HG03521 (cell line): ENCODE measurements around the gene BCCIP.

Experiments used
- ATAC-seq: cut with Tn5 transposase; IDR thresholded peaks from one replicate; pipeline ENCODE4 v1.9.1; 2021; ENCODE audit warnings: mild to moderate bottlenecking, moderate library complexity; ENCODE audit not compliant: unreplicated experiment

BCCIP gene

DNA sequence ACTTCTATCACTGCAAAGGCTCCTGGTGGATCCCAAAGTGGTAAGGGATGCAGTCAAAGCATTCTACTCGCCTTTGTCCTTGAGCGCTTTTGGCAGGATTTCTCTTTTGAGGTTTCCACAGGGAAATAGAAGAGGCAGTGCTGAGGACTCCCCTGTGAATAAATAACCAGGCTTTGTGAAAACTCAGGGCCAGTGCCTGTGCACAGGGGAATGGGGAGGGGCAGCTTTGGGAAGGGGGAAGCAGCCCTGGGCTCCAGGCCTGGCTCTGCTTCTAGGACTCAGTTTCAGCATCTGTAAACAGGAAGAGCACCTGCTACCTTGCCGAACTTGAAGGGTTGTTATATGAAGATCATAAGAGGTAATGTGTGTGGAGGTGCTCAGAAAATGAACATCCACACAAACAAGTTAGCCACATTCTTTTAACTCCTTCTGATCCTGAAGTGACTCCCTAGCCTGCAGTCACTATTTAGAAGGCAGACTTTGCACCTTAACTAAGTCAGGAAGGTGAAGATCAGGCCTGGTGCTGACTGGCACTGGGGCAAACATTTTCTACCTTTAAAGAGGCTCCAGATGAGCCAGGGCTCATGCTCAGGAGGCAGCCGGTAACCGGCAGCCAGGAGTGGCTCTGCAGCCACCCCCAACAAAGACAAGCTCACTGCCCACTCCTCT, 25.2 kb upstream of the BCCIP start:
- no peak for ATAC-seq

DNA sequence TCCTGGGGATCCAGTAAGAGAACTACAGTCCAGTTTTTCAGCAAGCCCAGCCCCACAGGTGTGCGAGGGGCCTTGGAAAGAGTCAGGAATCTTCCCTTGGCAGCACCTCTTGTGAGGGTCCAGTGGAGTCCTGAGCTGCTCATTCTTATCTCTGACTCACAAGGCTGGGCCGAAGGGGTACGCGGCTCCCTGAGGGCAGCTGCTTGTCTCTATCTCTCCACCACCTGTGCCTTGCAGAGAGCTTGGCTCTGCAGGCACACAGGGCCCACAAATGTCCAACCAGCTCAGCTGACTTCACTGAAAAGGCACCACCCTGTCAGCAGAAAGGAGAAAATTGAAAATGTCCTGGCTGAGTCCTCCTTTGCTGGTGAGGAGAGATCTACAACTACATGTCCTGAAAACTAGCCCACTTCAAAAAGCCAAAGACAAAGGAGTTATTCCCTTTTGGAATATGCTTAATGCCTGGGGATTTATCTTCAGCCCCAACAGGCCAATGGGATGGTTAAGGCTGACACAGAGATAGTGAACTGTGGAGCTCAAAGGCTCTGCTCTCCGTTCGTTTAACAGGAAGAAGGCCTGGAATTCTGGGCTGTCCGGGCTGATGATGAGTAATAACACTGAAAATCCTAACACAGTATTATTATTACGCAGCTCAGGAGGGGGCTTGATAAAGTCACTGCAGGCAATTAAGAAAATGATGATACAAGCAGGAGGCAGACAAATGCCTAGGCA, 23.7 kb upstream of the BCCIP start:
- no peak for ATAC-seq

DNA sequence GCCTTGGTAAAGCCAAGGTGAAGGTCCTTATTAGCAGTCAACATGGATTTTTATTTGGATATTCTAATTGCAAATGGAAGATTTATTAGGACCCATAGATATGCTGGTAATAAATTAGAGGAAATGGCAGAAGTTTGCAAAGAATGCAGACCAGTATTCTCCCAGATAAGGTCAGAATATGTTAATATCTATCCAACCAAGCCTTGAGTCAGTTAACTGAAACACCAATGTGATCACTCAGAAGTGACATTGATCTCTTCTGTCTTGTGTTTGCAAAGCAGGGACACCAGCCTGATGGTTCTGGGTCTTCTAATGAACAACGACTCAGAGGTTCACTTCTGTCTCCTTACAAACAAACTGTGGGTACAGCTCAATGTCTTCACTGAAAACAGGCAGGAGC, 21.8 kb upstream of the BCCIP start:
- ATAC-seq, result no peak

DNA sequence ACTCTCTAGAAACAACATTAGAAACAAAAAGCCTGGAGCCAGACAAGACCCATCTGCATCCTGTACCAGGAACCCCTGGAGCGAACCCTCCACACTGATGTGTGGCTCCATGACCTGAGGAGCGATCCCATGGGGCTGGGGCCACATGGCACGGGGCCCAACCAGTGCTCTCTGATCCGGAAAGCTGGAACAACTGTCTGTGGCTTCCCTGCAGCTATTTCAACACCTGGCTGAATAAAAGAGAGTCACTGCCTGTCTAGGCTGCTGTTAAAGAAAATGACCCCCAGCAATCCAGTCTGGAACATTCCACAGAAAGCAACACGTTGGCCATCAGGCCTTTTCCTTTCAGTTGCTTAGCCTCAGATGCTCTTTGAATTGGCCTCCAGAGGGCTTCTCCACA, 21.2 kb upstream of the BCCIP start:
- ATAC-seq, result no peak

DNA sequence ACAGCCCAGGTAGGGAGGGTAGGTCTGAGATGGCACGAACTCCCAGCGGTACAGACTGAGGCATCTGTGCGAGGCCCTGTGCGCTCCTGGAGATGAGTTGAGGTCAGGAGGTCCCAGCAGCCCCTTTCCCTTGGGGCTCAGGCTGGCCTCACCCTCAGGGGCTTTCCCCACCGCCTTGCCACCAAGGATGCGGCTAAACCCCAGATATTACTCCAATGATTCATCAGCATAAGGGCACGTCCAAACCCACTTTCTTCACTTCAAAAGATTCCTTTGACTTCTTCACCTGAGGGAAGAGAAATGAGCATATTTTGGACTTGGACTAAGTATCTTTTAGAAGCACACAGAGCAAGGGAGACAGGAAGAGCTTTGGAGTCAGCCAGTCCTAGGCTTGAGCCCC, 20.6 kb upstream of the BCCIP start:
- ATAC-seq, result no peak

DNA sequence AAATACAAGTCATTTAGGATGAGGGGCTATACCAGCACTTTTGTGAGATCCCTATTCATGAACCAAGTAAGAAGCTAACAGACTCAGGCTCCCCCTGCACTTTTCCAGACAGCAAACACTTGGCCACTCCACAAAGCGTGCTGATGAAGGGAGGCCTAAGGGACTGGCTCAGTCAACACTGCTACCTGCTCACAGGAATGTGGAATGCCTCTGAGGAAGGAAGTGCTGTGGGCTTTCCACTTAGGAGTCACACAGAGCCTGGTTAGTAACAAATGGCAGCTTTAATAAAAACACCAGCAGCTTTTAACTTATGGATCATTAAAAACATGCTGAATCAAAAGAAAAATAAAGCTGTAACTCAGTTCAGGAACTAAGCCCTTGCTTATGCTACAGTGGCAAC, 15.3 kb upstream of the BCCIP start:
- ATAC-seq, result no peak

DNA sequence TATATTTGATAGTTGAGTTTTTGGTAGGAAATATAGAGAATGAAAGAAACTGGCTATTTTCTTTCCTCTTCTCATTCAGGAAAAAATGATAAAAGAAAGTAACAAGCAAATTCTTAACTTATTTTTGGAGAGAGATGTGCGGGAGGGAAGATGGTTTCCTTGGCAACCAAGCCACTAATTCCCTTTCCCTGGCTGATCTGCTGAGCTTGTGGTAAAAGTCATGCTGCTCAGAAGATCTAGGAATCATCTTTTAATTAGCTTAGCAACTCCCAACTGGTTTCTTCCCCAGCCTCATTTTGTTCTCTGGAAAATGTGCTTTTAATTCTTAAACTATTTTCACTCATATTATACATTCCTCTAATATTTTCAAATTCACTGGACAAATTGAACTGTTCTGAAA, 12.1 kb upstream of the BCCIP start:
- ATAC-seq, result no peak

DNA sequence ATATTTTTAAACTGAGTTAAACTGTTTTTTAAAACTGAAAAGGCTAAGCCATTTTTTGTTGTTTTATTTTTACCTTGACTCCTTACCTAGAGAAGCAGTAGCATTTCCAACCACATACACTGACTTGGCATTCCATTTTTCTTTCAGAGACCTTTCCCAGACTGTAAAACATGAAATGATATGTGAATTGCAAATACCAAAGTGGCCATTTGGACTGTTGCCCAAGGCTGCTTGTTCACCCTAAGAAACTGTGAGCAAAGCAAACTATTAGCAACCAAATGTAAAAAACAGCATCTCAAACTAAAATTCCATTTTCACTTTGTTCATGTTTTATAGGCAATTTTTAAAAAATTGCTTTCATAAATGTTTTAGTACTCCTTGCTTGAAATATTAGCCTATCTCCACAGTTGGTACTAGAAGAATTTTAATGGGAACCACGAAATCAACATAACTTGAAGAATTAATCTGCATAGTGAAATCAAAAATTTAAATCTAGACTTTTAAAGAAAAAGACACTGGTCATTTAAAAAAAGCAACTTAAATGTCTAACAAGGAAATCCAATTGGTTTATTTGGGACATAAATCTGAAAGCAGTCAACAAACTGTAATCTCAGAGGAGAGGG, 11.1 kb upstream of the BCCIP start:
- no peak for ATAC-seq

DNA sequence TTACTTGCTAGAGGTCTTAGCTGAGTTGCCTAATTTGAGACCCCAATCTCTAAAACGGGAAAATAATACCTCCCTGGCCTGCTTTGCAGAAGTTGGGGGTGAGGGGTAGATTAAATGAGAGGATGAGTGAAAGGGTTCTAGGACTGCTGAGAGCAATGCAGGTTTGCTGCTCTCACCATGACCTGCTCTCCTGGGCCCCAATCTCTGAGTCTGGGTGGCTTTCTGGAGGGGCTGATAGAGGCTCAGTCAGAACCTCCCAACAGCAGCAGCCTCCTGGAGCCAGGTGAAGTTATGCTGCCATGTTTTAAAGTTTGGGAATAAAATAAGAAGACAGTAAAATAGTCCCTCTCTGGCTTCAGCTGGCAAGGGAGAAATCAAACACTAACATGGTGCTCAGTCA, 7.6 kb upstream of the BCCIP start:
- ATAC-seq, result no peak

DNA sequence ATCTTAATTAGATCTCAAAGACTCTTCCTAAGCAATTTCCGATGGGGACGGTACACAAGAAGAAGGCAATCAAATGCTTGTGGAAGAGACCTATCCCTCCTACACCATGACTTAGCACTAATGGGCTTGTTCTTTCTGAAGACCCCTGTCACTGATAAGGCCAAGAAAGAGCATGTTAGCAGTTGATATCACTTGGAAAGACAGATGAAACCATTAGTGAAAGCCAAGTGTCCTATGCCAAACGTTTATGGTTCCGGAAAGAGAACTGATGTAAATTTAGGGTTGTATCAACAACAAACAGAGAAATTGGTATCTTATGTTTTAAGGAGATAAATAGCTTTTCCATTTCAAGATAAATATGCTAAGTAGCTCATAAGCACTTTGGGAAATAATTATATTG, 6.8 kb upstream of the BCCIP start:
- no peak for ATAC-seq

DNA sequence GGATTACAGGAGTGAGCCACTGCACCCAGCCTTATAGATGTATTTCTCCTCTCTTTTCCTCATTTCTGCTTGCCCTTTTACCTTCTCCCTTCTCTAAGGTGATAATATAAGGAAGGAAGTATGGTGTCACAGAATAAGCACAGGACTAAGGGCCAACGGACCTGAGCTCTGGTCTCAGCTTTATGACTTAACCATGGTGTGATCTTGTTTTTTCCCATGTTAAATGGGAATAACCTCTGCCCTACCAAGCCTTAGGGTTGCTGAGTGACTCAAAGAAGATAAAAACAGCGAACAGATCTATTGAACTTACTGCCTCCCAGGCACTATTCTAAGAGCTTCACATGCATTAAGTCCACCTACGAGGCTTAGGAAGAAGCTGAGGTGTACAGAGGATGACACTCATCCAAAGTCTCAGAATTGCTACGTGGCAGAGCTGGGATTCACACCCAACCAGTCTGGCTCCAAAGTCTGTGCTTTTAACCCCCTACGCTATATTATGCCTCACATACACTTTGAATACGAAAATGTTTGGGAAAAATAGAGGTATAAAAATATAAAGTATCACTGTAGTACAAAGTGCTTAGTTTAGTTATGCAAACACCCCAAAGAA, 5.9 kb upstream of the BCCIP start:
- ATAC-seq, result no peak

DNA sequence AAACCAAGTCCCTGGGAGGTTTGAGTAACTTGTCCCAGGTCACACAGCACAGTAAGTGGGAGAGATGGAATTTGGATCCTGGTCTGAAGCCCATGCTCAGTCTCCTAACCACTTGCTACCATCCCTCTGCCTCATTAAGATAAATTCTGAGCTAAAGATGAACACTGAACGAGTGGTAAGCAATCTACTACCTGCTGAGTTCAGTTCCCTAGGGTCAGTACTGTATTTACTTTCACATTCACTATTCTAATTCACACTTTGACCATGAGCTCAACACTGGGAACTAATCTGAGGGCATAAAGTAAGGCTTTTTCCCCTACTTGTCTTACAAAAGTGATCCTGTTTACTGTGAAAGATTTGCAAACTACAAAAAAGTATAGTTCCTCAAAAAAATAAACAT, 2.6 kb upstream of the BCCIP start:
- ATAC-seq, result peak; percentile 29

DNA sequence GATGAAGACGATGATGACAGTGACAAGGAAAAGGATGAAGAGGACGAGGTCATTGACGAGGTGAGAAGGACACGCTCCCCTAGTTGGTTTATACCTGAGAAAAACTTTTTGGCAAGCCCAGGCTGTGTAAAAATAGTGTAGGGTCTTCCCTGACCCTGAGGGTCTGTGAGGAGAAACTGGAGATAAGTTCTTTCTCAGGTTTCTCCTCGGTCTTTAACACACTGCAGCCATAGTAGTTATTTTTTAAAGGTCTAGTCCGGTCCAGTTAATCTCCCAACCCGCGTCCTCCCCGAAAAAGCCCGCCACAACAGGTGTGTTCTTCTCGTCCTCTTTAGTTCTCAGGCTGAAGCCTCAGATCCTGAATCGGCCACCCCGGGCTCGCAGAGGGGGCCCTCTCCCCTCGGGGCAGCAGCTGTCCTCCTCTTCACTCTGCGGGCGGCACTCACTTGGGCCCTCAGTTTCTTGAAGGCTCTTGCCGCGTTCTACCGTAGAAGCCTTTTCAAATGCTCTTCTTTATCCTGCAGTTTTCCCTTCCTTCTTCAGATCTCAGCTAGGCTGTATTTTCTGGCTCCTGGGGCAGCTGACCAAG, 411 bp downstream of the BCCIP start:
- no peak for ATAC-seq

DNA sequence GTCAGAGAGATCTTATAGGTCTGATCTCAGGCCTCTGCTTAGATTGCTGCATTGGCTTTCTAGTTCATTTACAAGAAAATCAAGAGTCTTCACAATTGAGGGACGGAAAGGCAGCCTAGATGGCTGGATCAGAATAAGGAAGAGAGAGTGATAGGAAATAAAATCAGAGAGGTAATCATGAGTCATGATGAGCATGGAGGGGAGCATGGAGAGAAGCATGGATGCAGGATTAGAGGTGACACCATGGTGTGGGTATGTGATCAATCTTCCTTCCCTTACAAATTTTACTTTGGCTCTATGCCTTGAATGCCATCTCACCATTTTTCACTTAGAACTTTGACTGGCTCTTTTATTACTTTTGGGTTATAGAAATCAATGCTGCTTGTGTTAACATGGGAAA, 1.4 kb downstream of the BCCIP start:
- ATAC-seq, result no peak

DNA sequence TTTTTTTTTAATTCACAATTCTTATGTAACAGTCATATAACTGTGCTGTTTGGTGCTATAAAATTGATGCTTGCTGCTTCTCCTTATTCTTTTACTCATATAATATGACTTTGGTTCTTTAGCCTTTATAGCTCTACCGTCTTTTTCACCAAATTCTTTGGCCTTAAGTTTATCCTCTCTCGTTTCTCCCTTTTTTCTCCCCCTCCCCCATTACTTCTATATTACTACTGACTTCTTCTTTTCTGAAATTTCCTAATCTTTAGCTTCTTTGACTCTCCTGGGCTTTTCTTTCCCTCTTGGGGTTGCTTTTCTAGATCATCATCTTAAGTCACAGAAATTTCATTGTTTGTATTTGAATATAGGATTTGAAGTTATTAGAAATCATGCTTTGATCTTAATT, 3.8 kb downstream of the BCCIP start:
- no peak for ATAC-seq

DNA sequence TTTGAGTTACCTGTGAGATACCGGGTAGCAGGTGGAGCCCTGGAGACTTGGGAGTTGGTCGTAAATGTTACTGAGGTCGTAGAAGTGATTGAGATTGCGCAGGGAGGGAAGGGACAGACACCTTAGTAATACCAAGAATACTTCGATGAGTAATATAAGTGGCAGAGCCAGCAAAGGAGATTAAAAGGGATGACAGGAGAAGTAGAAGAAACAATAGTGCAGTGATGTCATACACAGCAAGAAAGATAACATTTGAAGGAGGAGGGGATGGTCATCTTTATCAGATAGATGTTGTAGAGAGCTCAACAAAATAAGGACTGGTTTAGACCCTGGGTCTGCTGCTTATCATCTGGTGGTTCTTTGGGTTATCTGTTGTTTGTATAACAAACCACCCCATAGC, 5.0 kb downstream of the BCCIP start:
- no peak for ATAC-seq

DNA sequence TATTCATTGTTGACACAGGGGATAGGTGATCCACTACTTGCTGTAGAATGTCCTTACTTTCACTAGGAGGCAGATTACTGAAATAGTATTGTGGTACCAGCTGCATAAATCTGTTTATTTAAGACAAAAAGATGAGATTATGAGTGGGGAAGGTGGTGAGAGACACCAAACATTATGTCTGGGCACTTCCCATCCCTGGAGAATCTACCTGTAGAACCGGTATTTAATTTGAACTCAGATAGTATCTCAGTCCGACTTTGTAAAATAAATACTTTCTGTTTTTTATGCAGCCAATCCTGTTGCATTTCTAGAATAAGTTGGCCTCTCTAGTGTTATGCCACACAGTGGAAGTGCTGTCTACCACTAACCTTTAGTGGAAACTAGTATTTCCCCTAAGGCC, 13.4 kb downstream of the BCCIP start:
- no peak for ATAC-seq

DNA sequence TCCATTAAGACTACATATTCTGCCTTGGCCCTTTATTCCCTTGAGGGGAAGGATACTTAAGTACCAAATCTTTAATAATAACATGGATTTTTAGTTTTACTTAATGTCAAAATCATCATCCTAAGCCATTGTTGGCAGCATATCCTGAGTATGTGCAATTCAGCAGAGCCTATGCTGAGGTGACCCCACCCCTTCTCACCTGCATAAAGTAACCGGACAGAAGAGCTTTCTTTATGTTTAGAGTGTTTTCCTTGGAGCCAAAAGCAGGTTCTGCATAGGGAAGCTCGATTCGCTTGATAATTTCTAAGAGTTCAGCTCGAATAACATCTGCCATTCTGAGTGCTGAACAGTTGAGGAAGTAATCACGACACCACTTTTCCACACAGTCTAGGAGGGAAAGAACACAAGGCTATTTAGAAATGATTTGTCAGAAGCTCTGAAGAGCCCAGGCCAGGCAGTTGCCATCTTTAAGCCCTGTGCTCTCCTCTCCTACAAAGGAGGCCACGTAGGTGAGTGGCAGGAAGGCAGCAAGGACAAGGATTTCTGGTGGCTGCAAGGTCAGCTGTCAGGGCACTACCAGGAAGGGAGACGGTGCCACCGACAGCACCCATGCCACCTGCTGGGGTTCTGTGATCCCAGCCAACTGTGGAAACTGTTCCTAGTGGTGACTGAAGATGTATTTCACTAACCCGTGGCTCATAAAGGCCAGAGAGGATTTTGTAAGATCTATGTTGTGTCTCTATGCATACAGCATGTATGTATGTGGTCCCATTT, 15.6 kb downstream of the BCCIP start:
- ATAC-seq, result no peak

DNA sequence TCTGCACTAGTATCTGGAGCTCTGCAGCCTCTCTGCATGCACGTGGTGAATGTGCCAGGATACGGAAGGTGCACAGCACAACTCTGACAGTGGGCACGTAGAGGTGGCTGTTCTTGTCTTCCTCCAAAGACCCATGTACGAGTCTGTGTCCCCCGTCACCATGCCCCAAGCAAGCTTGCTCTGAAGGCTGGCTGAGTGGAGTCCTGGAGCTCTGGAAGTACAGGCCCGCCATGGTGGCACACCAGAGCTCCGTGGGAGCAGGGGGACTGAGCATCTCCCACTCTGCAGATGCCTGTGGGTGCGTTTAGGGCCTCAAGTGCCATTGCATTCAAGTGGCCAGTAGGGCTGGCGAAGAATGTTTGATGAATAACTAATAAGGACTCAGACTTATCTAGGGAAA, 17.1 kb downstream of the BCCIP start:
- no peak for ATAC-seq

DNA sequence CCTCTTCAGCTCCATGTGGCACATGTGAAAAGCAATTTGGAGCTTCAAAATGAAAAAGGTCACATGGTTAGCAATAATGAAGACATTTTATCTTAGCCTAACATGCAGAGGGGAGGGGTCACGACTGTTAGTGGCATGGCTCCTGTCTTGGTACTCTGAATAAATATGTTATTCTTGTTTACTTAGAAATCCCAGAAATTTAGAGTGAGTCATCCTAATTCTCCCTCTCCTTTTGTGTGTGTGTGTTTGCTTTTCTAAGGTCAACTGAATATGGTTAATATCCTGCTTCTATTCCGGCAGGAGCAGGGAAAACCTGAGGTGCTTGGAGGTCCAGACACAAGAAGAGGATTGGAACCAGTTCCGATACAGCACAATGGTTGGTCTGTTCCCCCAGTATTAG, 17.6 kb downstream of the BCCIP start:
- no peak for ATAC-seq
